GM19043 (cell line): Measurements from ENCODE around the gene CH25H.

Source experiments
- ATAC-seq: cut with Tn5 transposase; IDR thresholded peaks from one replicate; pipeline ENCODE4 v1.9.1; 2021; ENCODE audit warnings: low read depth; ENCODE audit not compliant: unreplicated experiment

Gene CH25H

DNA sequence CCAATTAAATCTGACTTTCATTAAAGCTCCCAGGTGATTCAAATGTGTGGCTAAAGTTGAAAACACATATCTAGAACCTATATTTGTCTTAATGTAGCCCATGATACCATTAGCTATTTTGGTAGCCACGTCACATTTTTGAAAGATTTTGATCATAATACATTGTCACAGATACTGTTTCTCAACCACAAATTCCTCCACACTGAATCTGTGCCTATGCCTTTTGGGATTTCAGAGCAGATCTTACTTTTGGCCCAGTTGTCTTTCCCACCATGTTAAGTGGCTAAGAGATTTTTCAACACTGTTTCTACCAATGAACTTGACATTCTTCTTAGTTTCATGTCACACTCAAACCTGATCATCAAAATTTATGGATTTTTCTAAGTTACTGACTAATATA is 47.4 kb downstream of the CH25H start:
- no peak for ATAC-seq

DNA sequence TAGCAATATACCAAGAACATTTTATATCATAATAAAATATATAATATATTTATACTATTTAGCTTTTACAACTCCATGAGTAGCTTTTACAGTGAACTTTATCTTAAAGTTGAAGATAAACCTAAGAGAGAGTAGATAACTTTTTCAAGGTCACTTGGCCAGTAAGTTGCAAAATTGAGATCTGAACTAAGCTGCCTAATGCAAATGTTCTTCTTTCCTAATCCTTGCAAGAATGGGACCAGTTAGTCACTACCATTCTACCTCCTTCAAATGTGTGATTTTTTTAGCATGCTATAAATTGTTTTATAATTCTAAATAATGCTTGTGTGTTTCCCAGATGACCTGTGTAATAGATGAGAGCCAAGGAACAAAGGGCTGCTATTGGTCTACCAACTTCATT is 47.8 kb downstream of the CH25H start:
- no peak for ATAC-seq

DNA sequence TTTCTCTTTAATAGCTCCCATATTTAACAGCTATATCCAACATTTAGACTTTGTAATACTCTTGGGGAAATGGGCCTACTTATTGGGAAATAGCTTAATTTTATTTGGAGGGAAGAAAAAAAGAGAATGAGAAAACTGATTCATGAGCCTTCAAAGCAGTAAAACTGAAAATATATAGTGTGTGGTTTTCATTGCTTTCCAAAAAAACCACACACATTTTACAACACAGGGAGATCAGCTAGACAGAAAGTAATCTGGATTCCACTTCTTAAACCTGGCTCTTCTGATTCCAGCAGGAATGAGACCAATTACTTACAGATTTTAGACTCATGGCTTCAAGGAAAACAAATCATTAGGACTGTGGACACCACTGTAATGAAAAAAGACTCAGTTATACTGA is 48.7 kb downstream of the CH25H start:
- ATAC-seq: no peak

GRCh38 chr10:89156161-89156835 is 50.8 kb downstream of the CH25H start:
- ATAC-seq: no peak
